IMR-90 (cell line): ENCODE measurements around the gene CCK.

Experiments used
- BHLHE40 ChIP-seq: fragments of 150-350 bp; IDR thresholded peaks from 2 replicates; pipeline ENCODE4 v1.6.1; 2016; ENCODE audit warnings: mild to moderate bottlenecking, low read depth, low read length
- CEBPB ChIP-seq: IDR thresholded peaks from 2 replicates; pipeline ENCODE4 v1.6.1; 2012; ENCODE audit warnings: low read depth, low read length, improper control_type of control experiment
- CTCF ChIP-seq: conservative IDR thresholded peaks from 2 replicates; pipeline ENCODE4 v1.5.1; 2012; ENCODE audit warnings: mild to moderate bottlenecking, low read depth, low read length, improper control_type of control experiment
- FOS ChIP-seq: fragments of 150-350 bp; IDR thresholded peaks from 2 replicates; pipeline ENCODE4 v1.6.1; 2016; ENCODE audit warnings: low read depth, low read length
- MAZ ChIP-seq: IDR thresholded peaks from 2 replicates; pipeline ENCODE4 v1.6.1; 2012; ENCODE audit warnings: low read depth, mild to moderate bottlenecking, low read length, improper control_type of control experiment, moderate library complexity, borderline replicate concordance
- MXI1 ChIP-seq: IDR thresholded peaks from 2 replicates; pipeline ENCODE4 v1.6.1; 2012; ENCODE audit warnings: low read depth, mild to moderate bottlenecking, low read length, moderate library complexity, borderline replicate concordance
- POLR2A ChIP-seq: IDR thresholded peaks from 2 replicates; pipeline ENCODE4 v1.6.1; 2012; ENCODE audit warnings: mild to moderate bottlenecking, low read depth, low read length
- RAD21 ChIP-seq: IDR thresholded peaks from 2 replicates; pipeline ENCODE4 v1.6.1; 2012; ENCODE audit warnings: low read length, improper control_type of control experiment
- RCOR1 ChIP-seq: IDR thresholded peaks from 2 replicates; pipeline ENCODE4 v1.6.1; 2012; ENCODE audit warnings: mild to moderate bottlenecking, low read length, improper control_type of control experiment; ENCODE audit not compliant: insufficient replicate concordance
- RFX5 ChIP-seq: IDR thresholded peaks from 2 replicates; pipeline ENCODE4 v1.8.0; 2012; ENCODE audit warnings: low read depth, mild to moderate bottlenecking, low read length, moderate library complexity
- SMC3 ChIP-seq: fragments of 150-350 bp; IDR thresholded peaks from 2 replicates; pipeline ENCODE4 v1.6.1; 2016; ENCODE audit warnings: low read depth, mild to moderate bottlenecking, antibody characterized with exemption, low read length, moderate library complexity
- TF ChIP-seq, protein P1 (sequence below): fragments of 150-350 bp; IDR thresholded peaks from 2 replicates; pipeline ENCODE4 v1.6.1; 2016; ENCODE audit warnings: low read depth, mild to moderate bottlenecking, low read length, moderate library complexity, borderline replicate concordance
- TF ChIP-seq, protein P2 (sequence below): fragments of 150-350 bp; IDR thresholded peaks from 2 replicates; pipeline ENCODE4 v1.6.1; 2017; ENCODE audit warnings: mild to moderate bottlenecking, antibody characterized with exemption, low read length, low read depth

DNA sequence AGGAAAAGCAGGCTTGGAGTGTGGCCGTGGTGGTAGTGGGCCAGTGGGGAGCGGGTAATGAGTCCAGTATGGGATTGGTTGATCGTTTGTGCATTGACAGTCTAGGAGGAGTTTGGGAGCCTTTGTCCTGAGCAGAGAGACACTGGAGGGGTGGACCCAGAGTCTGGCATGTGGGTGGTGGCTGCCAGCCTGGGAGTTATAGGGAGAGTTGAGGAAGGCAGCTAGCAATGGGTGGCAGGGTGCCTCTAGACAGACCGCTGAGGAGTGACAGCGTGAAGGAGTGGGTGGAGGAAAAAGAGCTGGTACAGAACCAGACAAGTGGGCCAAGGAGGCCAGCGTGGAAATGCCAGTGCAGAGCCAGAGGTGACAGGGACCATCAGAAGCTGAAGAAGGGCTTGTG is 1.9 kb upstream of the CCK start:
- TF ChIP-seq CTCF (no peak), FOS (no peak), POLR2A (no peak), MXI1 (no peak), SMC3 (no peak), RFX5 (no peak), BHLHE40 (no peak), RCOR1 (no peak), RAD21 (no peak), CEBPB (no peak), MAZ (no peak)
- TF ChIP-seq, protein P1, sequence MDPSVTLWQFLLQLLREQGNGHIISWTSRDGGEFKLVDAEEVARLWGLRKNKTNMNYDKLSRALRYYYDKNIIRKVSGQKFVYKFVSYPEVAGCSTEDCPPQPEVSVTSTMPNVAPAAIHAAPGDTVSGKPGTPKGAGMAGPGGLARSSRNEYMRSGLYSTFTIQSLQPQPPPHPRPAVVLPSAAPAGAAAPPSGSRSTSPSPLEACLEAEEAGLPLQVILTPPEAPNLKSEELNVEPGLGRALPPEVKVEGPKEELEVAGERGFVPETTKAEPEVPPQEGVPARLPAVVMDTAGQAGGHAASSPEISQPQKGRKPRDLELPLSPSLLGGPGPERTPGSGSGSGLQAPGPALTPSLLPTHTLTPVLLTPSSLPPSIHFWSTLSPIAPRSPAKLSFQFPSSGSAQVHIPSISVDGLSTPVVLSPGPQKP = no peak
- TF ChIP-seq, protein P2, sequence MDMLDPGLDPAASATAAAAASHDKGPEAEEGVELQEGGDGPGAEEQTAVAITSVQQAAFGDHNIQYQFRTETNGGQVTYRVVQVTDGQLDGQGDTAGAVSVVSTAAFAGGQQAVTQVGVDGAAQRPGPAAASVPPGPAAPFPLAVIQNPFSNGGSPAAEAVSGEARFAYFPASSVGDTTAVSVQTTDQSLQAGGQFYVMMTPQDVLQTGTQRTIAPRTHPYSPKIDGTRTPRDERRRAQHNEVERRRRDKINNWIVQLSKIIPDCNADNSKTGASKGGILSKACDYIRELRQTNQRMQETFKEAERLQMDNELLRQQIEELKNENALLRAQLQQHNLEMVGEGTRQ = no peak
